ENCODE results near the gene PTPRN2.

GRCh38 chr7:157739650-157740049, 848.0 kb downstream of the PTPRN2 start:
- TF ChIP-seq EZH2 (IDR thresholded peaks at IDR 0.05; ENCODE audit: borderline replicate concordance, low read depth, low read length, poor library complexity, severe bottlenecking): no peak
- TF ChIP-seq CTCF (conservative IDR thresholded peaks at IDR 0.05; ENCODE audit: low read depth, low read length): no peak

All from A673 (cell line).